ENCODE data around the gene SPINT2.

GRCh38 chr19:38323291-38323690, 58.9 kb downstream of the SPINT2 start:
- TF ChIP-seq CTCF (IDR thresholded peaks at IDR 0.05): no peak
- TF ChIP-seq POLR2A (IDR thresholded peaks at IDR 0.05): no peak
